OCI-LY1 (cell line): ENCODE measurements around the gene DPP6.

Experiments used
- H2AFZ ChIP-seq: fragments of 200-600 bp; sonication (generic), shearing (Covaris generic); 2 replicates; pipeline ENCODE4 v1.6.0; 2014; ENCODE audit warnings: antibody characterized with exemption, mild to moderate bottlenecking, low read length
- H3F3A ChIP-seq: fragments of 200-600 bp; sonication (generic), shearing (Covaris generic); 2 replicates; pipeline ENCODE4 v1.6.0; 2014; ENCODE audit warnings: mild to moderate bottlenecking, antibody characterized with exemption, low read length, moderate library complexity; ENCODE audit not compliant: insufficient read depth
- H3K27ac ChIP-seq: fragments of 200-600 bp; sonication (generic); 2 replicates; pipeline ENCODE4 v1.5.1; 2014; ENCODE audit warnings: low read length, mixed run types, mild to moderate bottlenecking, low read depth; ENCODE audit not compliant: poor library complexity, severe bottlenecking
- H3K27me3 ChIP-seq: fragments of 200-600 bp; sonication (generic); 2 replicates; pipeline ENCODE4 v1.6.0; 2014; ENCODE audit warnings: antibody characterized with exemption, mild to moderate bottlenecking, low read length, moderate library complexity; ENCODE audit not compliant: insufficient read depth
- H3K36me3 ChIP-seq: fragments of 200-600 bp; sonication (generic); 2 replicates; pipeline ENCODE4 v1.6.1; 2014; ENCODE audit warnings: mild to moderate bottlenecking, antibody characterized with exemption, low read length, moderate library complexity, mixed read lengths; ENCODE audit not compliant: insufficient read depth
- H3K4me1 ChIP-seq: fragments of 200-600 bp; sonication (generic); 2 replicates; pipeline ENCODE4 v1.5.1; 2014; ENCODE audit warnings: mild to moderate bottlenecking, low read length, moderate library complexity; ENCODE audit not compliant: insufficient read depth, severe bottlenecking
- H3K4me2 ChIP-seq: fragments of 200-600 bp; sonication (generic), shearing (Covaris generic); 2 replicates; pipeline ENCODE4 v1.6.1; 2014; ENCODE audit warnings: low read length
- H3K4me3 ChIP-seq: fragments of 200-600 bp; sonication (generic); 2 replicates; pipeline ENCODE4 v1.5.1; 2014; ENCODE audit warnings: low read length, low read depth, mild to moderate bottlenecking, mixed read lengths; ENCODE audit not compliant: poor library complexity, severe bottlenecking
- H3K79me2 ChIP-seq: fragments of 200-600 bp; shearing (Covaris generic); 2 replicates; pipeline ENCODE4 v1.6.1; 2016; ENCODE audit warnings: mixed run types, low read length, mixed read lengths; ENCODE audit not compliant: insufficient read depth
- H3K9ac ChIP-seq: fragments of 200-600 bp; sonication (generic), shearing (Covaris generic); 2 replicates; pipeline ENCODE4 v1.6.1; 2014; ENCODE audit warnings: mild to moderate bottlenecking, low read length, mixed read lengths
- H3K9me2 ChIP-seq: fragments of 200-600 bp; sonication (generic), shearing (Covaris generic); 2 replicates; pipeline ENCODE4 v1.6.1; 2014; ENCODE audit warnings: low read depth, mild to moderate bottlenecking, low read length, mixed read lengths
- H3K9me3 ChIP-seq: fragments of 200-600 bp; shearing (Covaris generic); 2 replicates; pipeline ENCODE4 v1.6.1; 2014; ENCODE audit warnings: low read length, mixed read lengths
- H4K20me1 ChIP-seq: fragments of 200-600 bp; sonication (generic), shearing (Covaris generic); 2 replicates; pipeline ENCODE4 v1.6.0; 2016; ENCODE audit warnings: mild to moderate bottlenecking, low read length; ENCODE audit not compliant: insufficient read depth
- CTCF ChIP-seq: fragments of 200-600 bp; sonication (generic), shearing (Covaris generic); IDR thresholded peaks from 2 replicates; pipeline ENCODE4 v1.5.1; 2017; ENCODE audit warnings: mild to moderate bottlenecking, antibody characterized with exemption, low read length, moderate library complexity, mixed read lengths
- EZH2 ChIP-seq: fragments of 200-600 bp; sonication (generic), shearing (Covaris generic); IDR thresholded peaks from 2 replicates; pipeline ENCODE4 v1.8.0; 2017; ENCODE audit warnings: borderline replicate concordance, mixed run types, mild to moderate bottlenecking, antibody characterized with exemption, low read length, moderate library complexity, mixed read lengths

DPP6 gene

GRCh38 chr7:154858836-154859537, 806.8 kb downstream of the DPP6 start:
- Histone ChIP-seq H2AFZ (no peak overlapping the region), H3F3A (no peaks in the 10 kb centered on the region), H3K79me2 (no peaks in the 10 kb centered on the region), H3K9me3 (no peaks in the 10 kb centered on the region), H3K4me2 (no peak overlapping the region), H3K9ac (no peak overlapping the region), H3K36me3 (no peaks in the 10 kb centered on the region), H3K27ac (no peak overlapping the region), H3K27me3 (peaks cover 5% of the 10 kb centered on the region; the same call in 1 of the 2 replicates), H3K9me2 (no peaks in the 10 kb centered on the region), H3K4me3 (no peak overlapping the region), H4K20me1 (no peaks in the 10 kb centered on the region), H3K4me1 (no peaks in the 10 kb centered on the region)
- TF ChIP-seq EZH2: no peak
- TF ChIP-seq CTCF: no peak

- Histone ChIP-seq H3K27me3 (0 out of 2 replicates have a peak, but pooled peaks cover 5% of the 10 kb centered on the region), H3K9me3 (no peaks in the 10 kb centered on the region), H3K4me1 (no peaks in the 10 kb centered on the region), H3K4me2 (no peak overlapping the region), H3K9me2 (no peaks in the 10 kb centered on the region), H2AFZ (no peak overlapping the region), H3K9ac (no peak overlapping the region), H4K20me1 (no peaks in the 10 kb centered on the region), H3K27ac (no peak overlapping the region), H3K36me3 (no peaks in the 10 kb centered on the region), H3F3A (no peaks in the 10 kb centered on the region), H3K4me3 (no peak overlapping the region), H3K79me2 (no peaks in the 10 kb centered on the region)
- TF ChIP-seq EZH2 (no peak), CTCF (no peak; the same call in 1 of the 2 replicates)
These were observed 807.8 kb downstream of the DPP6 start for GRCh38 chr7:154859747-154860620.

- Histone ChIP-seq H2AFZ (no peak overlapping the region), H3K79me2 (no peaks in the 10 kb centered on the region), H3K4me1 (no peaks in the 10 kb centered on the region), H3K27me3 (0 out of 2 replicates have a peak, but pooled peaks cover 5% of the 10 kb centered on the region), H3K9ac (no peak overlapping the region), H3K27ac (no peak overlapping the region), H3K9me3 (no peaks in the 10 kb centered on the region), H3K36me3 (no peaks in the 10 kb centered on the region), H4K20me1 (no peaks in the 10 kb centered on the region), H3K4me2 (no peak overlapping the region), H3K4me3 (no peak overlapping the region), H3F3A (no peaks in the 10 kb centered on the region), H3K9me2 (no peaks in the 10 kb centered on the region)
- no peak for TF ChIP-seq EZH2
- no peak for TF ChIP-seq CTCF
These were observed 808.6 kb downstream of the DPP6 start for GRCh38 chr7:154860621-154861375.
